Lower leg skin (tissue), 4 donors: Measurements from ENCODE around the gene JPH4. TPM values are rescaled to one million over a fixed set of nuclear protein-coding genes. Genes with fewer than 3 reads are reported as not detected.

ENCODE experiments used
- DNase-seq, 2 donors: peaks; one replicate each; pipeline ENCODE4 v3.0.0-alpha.2; 2019; ENCODE audit warnings: low spot score in 2 of 2
- H3K4me3 ChIP-seq: fragments of 200-600 bp; sonication (generic); 2 replicates; pipeline ENCODE4 v1.5.1; 2017; ENCODE audit warnings: mild to moderate bottlenecking, low read depth; ENCODE audit not compliant: poor library complexity, severe bottlenecking
- CTCF ChIP-seq, 3 donors: fragments of 450-650 bp; IDR thresholded peaks; one replicate each; pipeline ENCODE4 v1.5.1; 2016; ENCODE audit warnings: antibody characterized with exemption in 3 of 3, mild to moderate bottlenecking in 3 of 3, moderate library complexity in 2 of 3
- POLR2A ChIP-seq, 2 donors: fragments of 450-650 bp; IDR thresholded peaks; one replicate each; pipeline ENCODE4 v1.6.1; 2016 to 2017; ENCODE audit warnings: antibody characterized with exemption in 2 of 2, mild to moderate bottlenecking in 1 of 2, moderate library complexity in 1 of 2
- WGBS, 2 donors: methylation state at CpG; one replicate each; pipeline ENCODE4 v1.1.5; 2018; 5-methylcytosine and 5-hydroxymethylcytosine counted together
- intact Hi-C: fragments of 100-400 bp; cut with DNase I; formaldehyde crosslinking; loops from one replicate; pipeline ENCODE4 v1.15.0; 2023; ENCODE audit warnings: low total_unique reads
- total RNA-seq, 4 donors: library from RNA; depleted of rRNA; stranded (reverse); fragments of >200 nt; gene quantifications; one replicate each; pipeline ENCODE4 v1.1.0, GENCODE V29; 2016

Gene JPH4
- total RNA-seq, 4 donors from 2014 or later: 0.34 to 3.6 (median 1.4) TPM

- intact Hi-C loops: no loop called here
- 82 to 84% methylated on average over 2 of the region's 2 CpGs for WGBS, 2 donors
- no peak overlapping the region for H3K4me3 ChIP-seq
- DNase-seq: no peak
- no peak for TF ChIP-seq POLR2A (IDR thresholded peaks at IDR 0.05)
- no peak for TF ChIP-seq CTCF (IDR thresholded peaks at IDR 0.05)
Measured at GRCh38 chr14:23547924-23548323, 30.7 kb downstream of the JPH4 start.

- TF ChIP-seq POLR2A (IDR thresholded peaks at IDR 0.05) (no peak), CTCF (IDR thresholded peaks at IDR 0.05) (no peak)
- 83 to 84% methylated on average over 10 of the region's 10 CpGs for WGBS, 2 donors
- no peak overlapping the region for H3K4me3 ChIP-seq
- intact Hi-C loops: no loop called here
- no peak for DNase-seq
Measured at GRCh38 chr14:23546450-23547035, 32.0 kb downstream of the JPH4 start.

GRCh38 chr14:23545740-23546365 lies 32.7 kb downstream of the JPH4 start:
- DNase-seq: no peak
- H3K4me3 ChIP-seq: no peak overlapping the region
- TF ChIP-seq CTCF (IDR thresholded peaks at IDR 0.05) (no peak), POLR2A (IDR thresholded peaks at IDR 0.05) (no peak)
- 83 to 86% methylated on average over 4 of the region's 4 CpGs for WGBS, 2 donors
- intact Hi-C loops: no loop called here

- H3K4me3 ChIP-seq: no peak overlapping the region
- intact Hi-C loops: no loop called here
- TF ChIP-seq CTCF (IDR thresholded peaks at IDR 0.05): no peak
- 48 to 49% methylated on average over 25 of the region's 25 CpGs for WGBS, 2 donors
- no peak for DNase-seq
Measured at GRCh38 chr14:23544511-23545447, 33.8 kb downstream of the JPH4 start.

GRCh38 chr14:23543403-23543802 lies 35.2 kb downstream of the JPH4 start:
- DNase-seq: no peak
- H3K4me3 ChIP-seq: no peak overlapping the region
- WGBS, 2 donors: 92% methylated on average over 5 of the region's 5 CpGs
- no peak for TF ChIP-seq CTCF (IDR thresholded peaks at IDR 0.05)
- TF ChIP-seq POLR2A (IDR thresholded peaks at IDR 0.05): no peak
- intact Hi-C loops: no loop called here
